Measurements from ENCODE around the gene EGF.
"Not testable (repeated sequence)": the region's sequence is repeated elsewhere in the genome, so short reads cannot be mapped to it uniquely, and the experiment has no call there.

Gene EGF

DNA sequence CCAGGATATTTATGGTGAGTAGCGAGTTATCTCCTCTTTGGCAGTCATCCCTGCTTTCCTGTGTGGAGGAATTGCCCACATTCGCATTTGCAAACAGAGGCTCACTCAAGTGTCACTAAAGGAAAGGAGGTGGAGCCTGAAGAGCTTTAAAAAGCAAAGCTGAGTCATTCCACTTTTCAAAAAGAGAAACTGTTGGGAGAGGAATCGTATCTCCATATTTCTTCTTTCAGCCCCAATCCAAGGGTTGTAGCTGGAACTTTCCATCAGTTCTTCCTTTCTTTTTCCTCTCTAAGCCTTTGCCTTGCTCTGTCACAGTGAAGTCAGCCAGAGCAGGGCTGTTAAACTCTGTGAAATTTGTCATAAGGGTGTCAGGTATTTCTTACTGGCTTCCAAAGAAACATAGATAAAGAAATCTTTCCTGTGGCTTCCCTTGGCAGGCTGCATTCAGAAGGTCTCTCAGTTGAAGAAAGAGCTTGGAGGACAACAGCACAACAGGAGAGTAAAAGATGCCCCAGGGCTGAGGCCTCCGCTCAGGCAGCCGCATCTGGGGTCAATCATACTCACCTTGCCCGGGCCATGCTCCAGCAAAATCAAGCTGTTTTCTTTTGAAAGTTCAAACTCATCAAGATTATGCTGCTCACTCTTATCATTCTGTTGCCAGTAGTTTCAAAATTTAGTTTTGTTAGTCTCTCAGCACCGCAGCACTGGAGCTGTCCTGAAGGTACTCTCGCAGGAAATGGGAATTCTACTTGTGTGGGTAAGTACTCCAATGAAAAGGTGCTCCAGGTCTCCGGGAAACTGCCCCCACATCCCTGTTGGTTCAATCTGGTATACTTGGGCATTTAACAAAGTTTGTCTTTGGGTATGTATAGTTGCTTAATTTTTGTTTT lies at the start of gene EGF:
Gene EGF, plus strand, starts transcription at position 178 of the 890 bp plus-strand sequence. Its CDS starts 453 bp downstream, at position 631.
- intact Hi-C loops (cut with micrococcal nuclease), result no loop called here
- H3K4me1 Mint-ChIP-seq (ENCODE audit: low read depth), result peaks cover 8% of the 10 kb centered on the region
- H3K9me3 Mint-ChIP-seq, result no peaks in the 10 kb centered on the region
- no peak within 1 kb of the TSS for H3K4me3 Mint-ChIP-seq
- no peaks in the 10 kb centered on the region for H3K36me3 Mint-ChIP-seq (ENCODE audit: low read depth)
- peaks cover 2% of the 10 kb centered on the region for H3K27me3 Mint-ChIP-seq
- H3K27ac Mint-ChIP-seq, result no peak within 1 kb of the TSS

DNA sequence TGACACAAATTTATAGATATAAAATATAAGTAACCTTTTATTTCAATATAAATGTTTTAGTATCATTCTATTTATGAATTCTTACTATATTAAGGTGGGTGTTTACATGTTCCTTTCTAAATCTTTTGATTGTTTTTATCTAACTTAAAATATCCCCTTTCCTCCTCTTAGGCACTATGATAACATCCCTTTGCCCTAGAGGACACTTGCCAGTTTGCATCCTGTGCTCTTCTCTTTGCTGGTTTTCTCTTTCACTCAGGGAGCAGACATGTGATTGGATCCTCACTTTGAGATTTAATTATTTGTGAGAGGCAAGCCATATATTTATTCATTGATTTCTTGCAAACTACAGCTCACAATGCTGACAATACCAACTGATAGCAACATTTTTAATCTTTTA lies 48.5 kb upstream of the EGF start:
- intact Hi-C loops (cut with micrococcal nuclease), result no loop called here
- Mint-ChIP-seq H3K4me3 (no peak overlapping the region), H3K27ac (no peak overlapping the region), H3K9me3 (peaks cover 8% of the 10 kb centered on the region), H3K27me3 (no peaks in the 10 kb centered on the region), H3K4me1 (ENCODE audit: low read depth) (no peaks in the 10 kb centered on the region), H3K36me3 (ENCODE audit: low read depth) (no peaks in the 10 kb centered on the region)

DNA sequence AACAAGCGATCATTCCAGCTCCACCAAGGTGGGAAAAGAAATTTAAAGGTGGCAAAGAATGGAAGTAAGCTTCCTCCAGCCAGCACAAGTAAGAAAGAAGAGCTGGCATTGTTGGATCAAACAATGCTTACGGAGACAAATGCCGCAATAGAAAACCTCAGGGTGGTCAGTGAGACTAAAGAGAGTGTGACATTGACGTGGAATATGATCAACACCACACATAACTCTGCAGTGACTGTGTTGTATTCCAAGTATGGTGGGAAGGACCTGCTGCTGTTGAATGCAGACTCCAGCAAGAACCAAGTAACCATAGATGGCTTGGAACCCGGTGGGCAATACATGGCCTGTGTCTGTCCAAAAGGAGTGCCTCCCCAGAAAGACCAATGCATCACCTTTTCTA lies 42.6 kb upstream of the EGF start:
- intact Hi-C loops (cut with micrococcal nuclease), result no loop called here
- Mint-ChIP-seq H3K36me3 (ENCODE audit: low read depth) (no peaks in the 10 kb centered on the region), H3K4me3 (no peak overlapping the region), H3K4me1 (ENCODE audit: low read depth) (no peaks in the 10 kb centered on the region), H3K27me3 (no peaks in the 10 kb centered on the region), H3K27ac (no peak overlapping the region), H3K9me3 (no peaks in the 10 kb centered on the region)

DNA sequence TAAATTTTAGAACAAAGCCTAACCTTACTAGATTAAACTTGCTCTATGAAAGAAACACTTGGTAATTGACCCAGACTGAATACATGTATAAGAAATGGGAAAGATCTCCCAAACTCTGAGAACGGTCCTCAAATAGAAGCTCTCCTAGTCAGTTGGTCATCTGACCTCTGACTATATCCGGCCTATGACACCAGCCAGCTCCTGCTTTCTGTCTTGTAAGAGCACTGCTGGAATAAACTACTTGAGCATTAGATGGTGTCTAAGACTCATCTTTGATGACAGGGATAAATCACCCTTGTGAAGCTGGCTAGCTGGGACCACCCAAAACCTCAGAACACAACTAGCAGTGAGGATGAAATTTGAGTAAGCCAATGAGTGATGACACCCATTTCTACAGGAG lies 40.6 kb upstream of the EGF start:
- intact Hi-C loops (cut with micrococcal nuclease), result no loop called here
- H3K27me3 Mint-ChIP-seq, result no peaks in the 10 kb centered on the region

DNA sequence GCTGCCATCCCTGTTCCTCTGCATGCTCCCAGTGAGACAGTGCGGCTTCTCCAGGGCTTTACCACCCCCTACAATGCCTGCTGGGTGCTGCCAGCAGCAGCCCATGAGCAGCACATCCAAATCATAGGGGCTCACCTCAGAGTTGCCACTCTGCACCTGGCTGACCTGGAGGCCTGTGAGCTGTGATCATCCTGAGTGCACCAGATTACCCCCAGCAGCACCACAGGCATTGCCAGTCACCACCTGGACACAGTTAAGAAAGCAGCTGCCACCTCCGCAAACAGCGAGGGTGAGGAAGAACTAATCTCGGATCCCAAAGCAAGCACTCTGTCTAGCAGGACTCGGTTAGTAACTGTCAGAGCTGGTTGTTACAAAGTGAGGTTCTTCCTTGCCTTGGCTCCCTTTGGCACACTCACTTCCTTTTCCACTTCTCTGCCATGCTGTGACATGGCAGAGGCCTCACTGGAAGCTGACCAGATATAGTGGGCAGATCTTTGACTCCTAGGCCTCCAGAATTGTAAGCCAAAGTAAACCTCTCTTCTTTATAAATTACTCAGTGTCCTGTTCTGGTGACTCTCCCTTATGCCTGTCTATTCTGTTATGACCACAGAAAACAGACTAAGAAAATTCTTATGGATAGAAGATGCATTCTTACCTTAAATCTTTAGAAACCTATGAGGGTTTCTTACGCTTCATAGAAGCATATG lies 39.6 kb upstream of the EGF start:
- H3K36me3 Mint-ChIP-seq (ENCODE audit: low read depth), result no peaks in the 10 kb centered on the region
- H3K9me3 Mint-ChIP-seq, result no peaks in the 10 kb centered on the region
- no peak overlapping the region for H3K27ac Mint-ChIP-seq
- H3K4me1 Mint-ChIP-seq (ENCODE audit: low read depth), result no peaks in the 10 kb centered on the region
- no peak overlapping the region for H3K4me3 Mint-ChIP-seq
- H3K27me3 Mint-ChIP-seq, result no peaks in the 10 kb centered on the region
- intact Hi-C loops (cut with micrococcal nuclease), result no loop called here

More for the DNA sequence above, 40.6 kb upstream of the EGF start:
- H3K4me1 Mint-ChIP-seq (ENCODE audit: low read depth), result no peaks in the 10 kb centered on the region
- H3K9me3 Mint-ChIP-seq, result no peaks in the 10 kb centered on the region
- H3K36me3 Mint-ChIP-seq (ENCODE audit: low read depth), result no peaks in the 10 kb centered on the region
- no peak overlapping the region for H3K27ac Mint-ChIP-seq
- H3K4me3 Mint-ChIP-seq, result no peak overlapping the region

DNA sequence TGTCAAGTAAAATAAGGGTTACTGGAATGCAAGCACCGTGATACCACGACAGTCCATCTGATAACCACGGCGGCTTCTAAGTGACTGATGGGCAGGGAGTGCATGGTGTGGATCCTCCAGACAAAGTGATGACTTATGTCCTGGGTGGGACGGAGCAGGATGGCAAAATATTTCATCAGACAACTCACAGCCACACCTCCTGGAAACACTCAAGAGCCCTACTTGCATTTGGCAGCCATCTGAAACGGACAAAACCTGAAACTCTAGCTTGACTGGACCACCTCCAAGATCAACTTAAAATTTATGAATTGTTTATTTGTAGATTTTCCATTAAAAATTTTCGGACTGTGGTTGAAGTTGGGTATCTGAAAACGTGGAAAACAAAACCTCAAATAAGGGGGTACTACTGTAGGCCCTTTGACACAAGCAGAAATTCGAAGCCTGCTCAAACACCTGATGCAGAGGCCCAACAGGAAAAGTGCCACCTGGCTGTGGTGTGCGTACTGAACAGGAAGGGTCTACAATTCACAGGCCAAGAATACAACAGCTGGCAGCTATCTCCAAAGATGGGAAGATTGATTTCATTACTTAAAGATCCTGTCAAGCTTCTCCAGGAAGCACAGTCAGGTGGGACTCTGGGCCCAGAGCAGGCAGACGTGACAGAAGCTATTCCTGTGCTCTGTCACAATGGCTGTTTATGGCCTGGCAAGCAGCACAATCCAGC lies 38.7 kb upstream of the EGF start:
- Mint-ChIP-seq H3K36me3 (ENCODE audit: low read depth) (no peaks in the 10 kb centered on the region), H3K27me3 (no peaks in the 10 kb centered on the region), H3K9me3 (no peaks in the 10 kb centered on the region), H3K4me1 (ENCODE audit: low read depth) (no peaks in the 10 kb centered on the region), H3K27ac (no peak overlapping the region), H3K4me3 (no peak overlapping the region)
- intact Hi-C loops (cut with micrococcal nuclease), result no loop called here

DNA sequence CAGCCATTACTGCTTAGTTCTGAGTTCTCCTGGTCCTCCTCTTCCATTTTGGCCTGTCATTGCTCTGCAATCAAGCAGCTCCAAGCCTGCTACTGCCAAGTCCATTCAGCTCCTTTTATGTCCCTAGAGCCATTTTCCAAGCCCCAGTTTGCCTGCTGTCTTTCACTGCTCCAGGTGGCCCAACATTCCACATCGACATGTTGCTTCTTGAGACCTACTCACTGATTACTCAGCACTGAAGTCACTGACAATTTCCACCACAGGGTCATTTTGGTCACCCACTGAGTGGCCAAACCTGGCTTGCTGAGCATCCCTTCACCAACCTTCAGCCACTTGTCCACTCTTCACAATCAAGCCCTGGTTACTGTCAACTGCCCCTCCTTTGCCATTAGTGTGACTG lies 37.6 kb upstream of the EGF start:
- no peaks in the 10 kb centered on the region for H3K36me3 Mint-ChIP-seq (ENCODE audit: low read depth)
- H3K27me3 Mint-ChIP-seq, result no peaks in the 10 kb centered on the region
- no peaks in the 10 kb centered on the region for H3K9me3 Mint-ChIP-seq
- intact Hi-C loops (cut with micrococcal nuclease), result no loop called here
- no peaks in the 10 kb centered on the region for H3K4me1 Mint-ChIP-seq (ENCODE audit: low read depth)
- no peak overlapping the region for H3K4me3 Mint-ChIP-seq
- H3K27ac Mint-ChIP-seq, result no peak overlapping the region

DNA sequence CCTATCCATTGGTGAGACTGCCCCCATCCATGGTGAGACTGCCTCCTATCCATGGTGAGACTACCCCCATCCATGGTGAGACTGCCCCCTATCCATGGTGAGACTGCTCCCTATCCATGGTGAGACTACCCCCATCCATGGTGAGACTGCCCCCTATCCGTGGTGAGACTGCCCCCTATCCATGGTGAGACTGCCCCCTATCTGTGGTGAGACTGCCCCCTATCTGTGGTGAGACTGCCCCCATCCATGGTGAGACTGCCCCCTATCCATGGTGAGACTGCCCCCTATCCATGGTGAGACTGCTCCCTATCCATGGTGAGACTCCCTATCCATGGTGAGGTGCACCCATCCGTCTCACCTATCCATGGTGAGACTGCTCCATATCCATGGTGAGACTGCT lies 37.1 kb upstream of the EGF start:
- H3K9me3 Mint-ChIP-seq; H3K4me1 Mint-ChIP-seq (ENCODE audit: low read depth); intact Hi-C loops (cut with micrococcal nuclease); H3K4me3 Mint-ChIP-seq; H3K36me3 Mint-ChIP-seq (ENCODE audit: low read depth); H3K27me3 Mint-ChIP-seq; H3K27ac Mint-ChIP-seq: not testable (repeated sequence)

DNA sequence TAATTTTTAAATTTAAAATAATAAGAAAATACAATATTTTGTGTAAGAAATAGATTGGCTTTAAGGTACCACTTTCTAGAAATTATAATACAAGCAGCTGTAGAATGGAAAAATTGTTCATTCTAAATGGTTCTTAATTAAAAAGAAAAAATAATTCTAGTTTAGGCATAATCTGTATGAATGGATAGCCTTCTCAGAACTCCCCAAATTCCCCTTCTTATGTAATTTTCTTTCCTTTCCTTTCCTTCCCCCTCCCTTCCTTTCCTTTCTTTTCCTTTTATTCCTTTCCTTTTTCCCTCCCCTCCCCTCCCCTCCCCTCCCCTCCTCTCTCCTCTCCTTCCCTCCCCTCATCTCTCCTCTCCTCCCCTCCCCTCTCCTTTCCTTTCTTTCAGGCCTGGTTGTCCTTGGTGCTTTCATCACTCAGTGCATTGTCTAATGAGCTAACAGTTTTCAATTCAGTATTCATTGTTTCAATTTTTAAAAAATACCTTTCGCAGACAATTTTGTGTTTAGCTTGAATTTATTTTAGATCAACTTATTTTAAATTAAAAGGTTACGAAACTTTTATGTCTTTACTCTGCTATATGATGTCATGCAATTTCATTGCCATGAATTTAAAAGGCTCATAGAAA lies 35.9 kb upstream of the EGF start:
- Mint-ChIP-seq H3K4me1 (ENCODE audit: low read depth) (no peaks in the 10 kb centered on the region), H3K9me3 (no peaks in the 10 kb centered on the region), H3K27me3 (no peaks in the 10 kb centered on the region), H3K4me3 (no peak overlapping the region), H3K36me3 (ENCODE audit: low read depth) (no peaks in the 10 kb centered on the region), H3K27ac (no peak overlapping the region)
- intact Hi-C loops (cut with micrococcal nuclease), result no loop called here

DNA sequence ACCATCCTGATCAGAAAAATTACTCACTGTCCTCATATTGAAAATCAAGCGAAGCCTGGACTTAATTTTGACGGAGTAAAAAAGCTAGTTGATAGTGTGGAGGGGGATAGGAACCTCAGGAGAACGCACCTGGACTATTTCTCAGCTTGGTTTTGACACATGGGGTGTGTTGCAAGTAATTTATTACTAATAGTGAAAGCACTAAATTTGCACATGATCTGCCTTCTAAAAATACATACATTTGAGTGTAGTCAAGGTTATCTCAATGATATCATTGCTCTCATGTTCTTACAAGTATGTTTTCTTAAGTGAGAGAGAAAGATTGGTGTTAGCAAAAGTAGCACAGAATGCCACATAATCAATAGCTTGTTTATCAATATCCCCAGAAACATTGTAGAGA lies 35.3 kb upstream of the EGF start:
- Mint-ChIP-seq H3K4me1 (ENCODE audit: low read depth) (no peaks in the 10 kb centered on the region), H3K27me3 (no peaks in the 10 kb centered on the region), H3K4me3 (no peak overlapping the region), H3K36me3 (ENCODE audit: low read depth) (no peaks in the 10 kb centered on the region), H3K27ac (no peak overlapping the region), H3K9me3 (no peaks in the 10 kb centered on the region)
- intact Hi-C loops (cut with micrococcal nuclease), result no loop called here

DNA sequence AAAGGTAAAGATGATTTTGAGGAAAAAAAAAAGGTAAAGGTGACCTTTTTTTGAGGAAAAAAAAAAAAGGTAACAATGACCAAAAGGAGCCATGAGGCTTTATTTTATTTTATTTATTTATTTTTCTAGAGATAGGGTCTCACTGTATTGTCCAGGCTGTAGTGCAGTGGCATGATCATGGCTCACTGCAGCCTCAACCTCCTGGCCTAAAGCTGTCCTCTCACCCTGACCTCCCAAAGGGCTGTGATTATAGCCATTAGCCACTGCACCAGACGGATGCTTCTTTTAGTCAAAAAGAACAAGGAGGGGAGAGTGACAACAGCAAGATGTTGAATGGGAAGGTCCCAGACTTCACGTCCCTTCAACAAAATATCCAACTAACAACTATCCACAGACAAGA lies 34.3 kb upstream of the EGF start:
- Mint-ChIP-seq H3K36me3 (ENCODE audit: low read depth) (no peaks in the 10 kb centered on the region), H3K27ac (no peak overlapping the region), H3K4me3 (no peak overlapping the region), H3K9me3 (no peaks in the 10 kb centered on the region), H3K27me3 (no peaks in the 10 kb centered on the region), H3K4me1 (ENCODE audit: low read depth) (no peaks in the 10 kb centered on the region)
- intact Hi-C loops (cut with micrococcal nuclease), result no loop called here

DNA sequence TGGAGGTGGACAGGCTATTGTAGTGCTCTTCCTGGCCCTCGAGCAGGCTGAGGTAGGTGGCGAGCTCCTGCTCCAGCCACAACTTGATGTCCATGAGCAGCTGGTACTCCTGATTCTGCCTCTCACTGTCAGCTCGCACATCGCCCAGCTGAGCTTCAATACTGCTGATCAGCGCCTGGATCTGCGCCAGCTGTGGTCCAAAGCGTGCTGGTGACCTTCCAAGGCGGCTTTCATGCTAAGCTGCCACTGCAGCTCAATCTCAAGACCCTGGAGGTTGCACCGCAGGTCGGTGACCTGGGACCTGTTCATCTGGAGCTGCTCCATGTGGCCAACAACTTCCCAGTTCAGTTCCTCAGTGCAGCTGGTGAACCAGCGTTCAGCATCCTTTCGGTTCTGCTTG lies 33.6 kb upstream of the EGF start:
- Mint-ChIP-seq H3K4me3 (no peak overlapping the region), H3K27me3 (no peaks in the 10 kb centered on the region), H3K27ac (no peak overlapping the region), H3K9me3 (no peaks in the 10 kb centered on the region), H3K4me1 (ENCODE audit: low read depth) (no peaks in the 10 kb centered on the region), H3K36me3 (ENCODE audit: low read depth) (no peaks in the 10 kb centered on the region)
- intact Hi-C loops (cut with micrococcal nuclease), result no loop called here

DNA sequence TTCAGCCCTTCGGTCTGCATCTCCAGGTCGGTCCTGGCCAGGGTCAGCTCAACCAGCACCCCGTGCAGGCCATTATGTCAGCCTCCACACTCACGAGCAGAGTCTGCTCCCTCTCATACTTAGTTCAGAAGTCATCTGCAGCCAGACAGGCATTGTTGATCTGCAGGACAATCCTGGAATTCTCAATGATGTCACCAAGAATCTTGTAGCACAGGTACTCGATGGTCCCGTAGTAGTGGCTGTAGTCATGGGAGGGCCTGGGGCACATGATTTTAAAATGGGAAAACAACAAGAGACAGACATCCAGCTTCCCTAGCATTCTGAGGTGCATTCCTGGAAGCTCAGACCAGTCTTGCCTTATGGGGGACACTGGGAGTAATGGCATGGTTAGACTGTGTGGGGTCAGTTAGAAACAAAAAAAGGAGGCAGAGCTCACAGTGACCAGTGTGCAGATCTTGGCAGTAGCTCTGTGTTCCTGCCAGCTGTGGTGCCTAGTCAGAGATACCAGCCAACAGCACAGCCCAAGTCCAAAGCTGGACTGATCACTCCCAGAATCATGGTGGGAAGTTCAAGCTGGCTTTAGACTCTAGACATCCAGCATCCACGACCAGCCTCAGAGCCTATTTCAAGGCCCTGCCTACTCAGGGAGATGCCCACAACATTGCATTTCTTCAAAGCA lies 32.9 kb upstream of the EGF start:
- no peaks in the 10 kb centered on the region for H3K36me3 Mint-ChIP-seq (ENCODE audit: low read depth)

More for the DNA sequence above, 32.9 kb upstream of the EGF start:
- no peak overlapping the region for H3K27ac Mint-ChIP-seq
- intact Hi-C loops (cut with micrococcal nuclease), result no loop called here
- no peaks in the 10 kb centered on the region for H3K4me1 Mint-ChIP-seq (ENCODE audit: low read depth)
- no peaks in the 10 kb centered on the region for H3K27me3 Mint-ChIP-seq
- no peaks in the 10 kb centered on the region for H3K9me3 Mint-ChIP-seq
- no peak overlapping the region for H3K4me3 Mint-ChIP-seq
